Hematopoietic multipotent progenitor cell treated with erythropoietin and hydrocortisone succinate and interleukin-3 and kit ligand, for 4 days (in vitro differentiated cells): ENCODE measurements around the gene NDUFV3.
"Not testable (repeated sequence)": the region's sequence is repeated elsewhere in the genome, so short reads cannot be mapped to it uniquely, and the experiment has no call there.

ENCODE experiments used
- DNase-seq: peaks from one replicate; pipeline ENCODE4 v3.0.0-alpha.2; 2015

Gene NDUFV3

GRCh38 chr21:42857216-42857615, 35.9 kb upstream of the NDUFV3 start:
- no peak for DNase-seq

GRCh38 chr21:42858185-42858847, 34.8 kb upstream of the NDUFV3 start:
- DNase-seq, result no peak

- DNase-seq, result no peak
Observed at GRCh38 chr21:42858957-42859890, 33.9 kb upstream of the NDUFV3 start.

GRCh38 chr21:42859891-42860230, 33.2 kb upstream of the NDUFV3 start:
- DNase-seq, result no peak

- no peak for DNase-seq
Observed at GRCh38 chr21:42860345-42860744, 32.8 kb upstream of the NDUFV3 start.

- no peak for DNase-seq
Observed at GRCh38 chr21:42861311-42861847, 31.7 kb upstream of the NDUFV3 start.

GRCh38 chr21:42861848-42862400, 31.2 kb upstream of the NDUFV3 start:
- no peak for DNase-seq

- no peak for DNase-seq
Observed at GRCh38 chr21:42862774-42863503, 30.2 kb upstream of the NDUFV3 start.

GRCh38 chr21:42863504-42863870, 29.6 kb upstream of the NDUFV3 start:
- no peak for DNase-seq

- DNase-seq, result no peak
Observed at GRCh38 chr21:42864286-42864685, 28.8 kb upstream of the NDUFV3 start.

GRCh38 chr21:42864815-42865775, 28.0 kb upstream of the NDUFV3 start:
- no peak for DNase-seq

GRCh38 chr21:42865776-42866160, 27.3 kb upstream of the NDUFV3 start:
- DNase-seq, result no peak

- no peak for DNase-seq
Observed at GRCh38 chr21:42868196-42868595, 24.9 kb upstream of the NDUFV3 start.

- no peak for DNase-seq
Observed at GRCh38 chr21:42873096-42873495, 20.0 kb upstream of the NDUFV3 start.

GRCh38 chr21:42875811-42876210, 17.3 kb upstream of the NDUFV3 start:
- DNase-seq, result not testable (repeated sequence)

GRCh38 chr21:42878678-42878992, 14.5 kb upstream of the NDUFV3 start:
- DNase-seq, result no peak

GRCh38 chr21:42878993-42879787, 13.9 kb upstream of the NDUFV3 start, which contains the start of gene WDR4:
Gene WDR4 (minus strand): TSS chr21:42879539. CDS start chr21:42879495, 44 bp downstream.
- peak; percentile 98 for DNase-seq

GRCh38 chr21:42880352-42880751, 12.8 kb upstream of the NDUFV3 start:
- no peak for DNase-seq

- DNase-seq, result no peak
Observed at GRCh38 chr21:42883921-42884320, 9.2 kb upstream of the NDUFV3 start.

GRCh38 chr21:42887326-42887725, 5.8 kb upstream of the NDUFV3 start:
- DNase-seq, result no peak

GRCh38 chr21:42892582-42892930, 553 bp upstream of the NDUFV3 start:
- DNase-seq, result no peak
